Measurements from ENCODE around the gene HRK. TPM values are rescaled to one million over a fixed set of nuclear protein-coding genes. Genes with fewer than 3 reads are reported as not detected.

HRK gene
- total RNA-seq, 1 experiment from 2014 or later, result 0.04 TPM

GRCh38 chr12:116915326-116915725, 34.1 kb upstream of the HRK start:
- H3K4me3 ChIP-seq, result no peak overlapping the region
- H3K27ac ChIP-seq, result no peak overlapping the region
- H3K4me1 ChIP-seq, result no peaks in the 10 kb centered on the region
- H3K36me3 ChIP-seq, result no peaks in the 10 kb centered on the region; the same call in 1 of the 2 replicates
- H3K27me3 ChIP-seq, result no peaks in the 10 kb centered on the region
- no peak for DNase-seq
- H3K9me3 ChIP-seq (replicated peaks), result no peaks in the 10 kb centered on the region

GRCh38 chr12:116910645-116911451, 29.6 kb upstream of the HRK start, which contains the start of gene FBXW8:
FBXW8 (plus strand) TSS chr12:116910950; CDS start chr12:116911038, 88 bp downstream.
- Histone ChIP-seq H3K27me3 (no peaks in the 10 kb centered on the region), H3K4me3 (peak within 1 kb of the TSS; percentile 73), H3K36me3 (no peaks in the 10 kb centered on the region; the same call in 1 of the 2 replicates), H3K9me3 (replicated peaks) (no peaks in the 10 kb centered on the region), H3K4me1 (no peaks in the 10 kb centered on the region), H3K27ac (peak within 1 kb of the TSS; percentile 68)
- peak; percentile 90 to 92 for DNase-seq

DNA sequence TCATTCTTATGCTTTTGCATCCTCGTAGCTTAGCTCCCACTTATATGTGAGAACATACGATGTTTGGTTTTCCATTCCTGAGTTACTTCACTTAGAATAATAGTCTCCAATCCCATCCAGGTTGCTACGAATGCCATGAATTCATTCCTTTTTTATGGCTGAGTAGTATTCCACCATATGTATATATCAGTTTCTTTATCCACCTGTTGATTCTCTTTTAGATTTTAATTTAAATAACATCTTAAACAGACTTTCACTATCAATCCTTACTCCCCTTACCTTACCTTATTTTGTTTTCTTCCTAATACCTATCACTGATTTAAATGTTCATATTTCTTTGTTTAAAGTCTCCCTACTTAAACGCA, 29.0 kb upstream of the HRK start:
- Histone ChIP-seq H3K36me3 (no peaks in the 10 kb centered on the region; the same call in 1 of the 2 replicates), H3K27me3 (no peaks in the 10 kb centered on the region), H3K4me3 (peak overlapping the region; percentile 73), H3K9me3 (replicated peaks) (no peaks in the 10 kb centered on the region), H3K27ac (peak overlapping the region; percentile 68), H3K4me1 (no peaks in the 10 kb centered on the region)
- no peak for DNase-seq

DNA sequence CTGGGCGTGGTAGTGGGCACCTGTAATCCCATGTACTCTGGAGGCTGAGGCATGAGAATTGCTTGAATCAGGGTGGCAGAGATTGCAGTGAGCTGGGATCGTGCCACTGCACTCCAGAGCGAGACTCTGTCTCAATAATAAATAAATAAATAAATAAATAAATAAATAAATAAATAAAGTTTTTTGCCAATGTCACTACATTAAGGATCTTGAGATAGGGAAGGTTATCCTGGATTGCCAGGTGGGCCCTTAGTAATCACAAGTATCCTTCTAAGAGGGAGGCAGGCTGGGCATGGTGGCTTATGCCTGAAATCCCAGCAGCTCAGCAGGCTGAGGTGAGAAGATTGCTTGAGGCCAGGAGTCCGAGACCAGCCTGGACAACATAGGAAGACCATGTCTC, 25.0 kb upstream of the HRK start:
- H3K4me1 ChIP-seq, result no peaks in the 10 kb centered on the region
- no peak for DNase-seq
- H3K4me3 ChIP-seq, result no peak overlapping the region
- no peak overlapping the region for H3K27ac ChIP-seq
- no peaks in the 10 kb centered on the region for H3K36me3 ChIP-seq
- no peaks in the 10 kb centered on the region for H3K27me3 ChIP-seq
- H3K9me3 ChIP-seq (replicated peaks), result no peaks in the 10 kb centered on the region

DNA sequence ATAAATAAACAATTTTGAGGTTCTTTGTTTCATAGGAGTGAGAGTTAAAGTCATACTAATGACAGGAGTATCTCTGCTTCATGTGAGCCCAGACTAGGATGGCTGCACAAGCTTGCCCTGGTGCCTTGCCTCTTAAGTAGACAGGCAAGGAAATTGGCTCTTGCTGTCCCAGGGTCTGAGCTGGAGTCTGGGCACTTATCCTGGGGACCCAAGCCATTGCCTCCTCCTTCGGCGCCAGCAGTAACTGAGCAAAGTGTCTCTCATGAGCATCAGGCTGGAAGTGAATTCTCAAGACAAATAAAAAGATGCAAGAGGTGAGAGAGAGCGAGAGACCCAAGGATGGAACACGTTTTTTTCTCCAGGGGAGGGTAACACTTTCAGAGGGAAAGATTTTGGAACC, 22.6 kb upstream of the HRK start:
- H3K4me1 ChIP-seq, result no peaks in the 10 kb centered on the region
- H3K36me3 ChIP-seq, result no peaks in the 10 kb centered on the region
- H3K9me3 ChIP-seq (replicated peaks), result no peaks in the 10 kb centered on the region
- DNase-seq, result no peak
- H3K4me3 ChIP-seq, result no peak overlapping the region
- H3K27ac ChIP-seq, result no peak overlapping the region
- no peaks in the 10 kb centered on the region for H3K27me3 ChIP-seq

DNA sequence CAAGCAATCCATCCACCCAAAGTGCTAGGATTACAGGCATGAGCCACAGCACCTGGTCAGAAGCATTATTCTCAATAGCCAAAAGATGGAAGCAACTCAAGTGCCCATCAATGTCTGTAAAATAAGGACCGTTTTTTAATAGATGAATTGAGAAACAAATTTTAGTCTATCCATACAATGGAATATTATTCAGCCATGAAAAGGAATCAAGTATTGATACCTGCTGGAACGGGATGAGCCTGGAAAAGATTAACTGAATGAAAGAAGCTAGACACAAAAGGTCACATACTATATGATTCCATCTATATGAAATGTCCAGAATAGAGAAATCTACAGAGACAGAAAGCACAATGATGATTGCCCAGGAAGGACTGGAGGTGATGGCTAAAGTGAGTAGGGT, 20.4 kb upstream of the HRK start:
- H3K4me3 ChIP-seq, result no peak overlapping the region
- DNase-seq, result no peak
- H3K4me1 ChIP-seq, result no peaks in the 10 kb centered on the region

GRCh38 chr12:116898669-116899068, 17.4 kb upstream of the HRK start:
- Histone ChIP-seq H3K27ac (no peak overlapping the region), H3K4me1 (no peaks in the 10 kb centered on the region), H3K36me3 (no peaks in the 10 kb centered on the region), H3K9me3 (replicated peaks) (no peaks in the 10 kb centered on the region), H3K27me3 (no peaks in the 10 kb centered on the region), H3K4me3 (no peak overlapping the region)
- no peak for DNase-seq

More for the DNA sequence above, 20.4 kb upstream of the HRK start:
- Histone ChIP-seq H3K36me3 (no peaks in the 10 kb centered on the region), H3K27ac (no peak overlapping the region), H3K9me3 (replicated peaks) (no peaks in the 10 kb centered on the region), H3K27me3 (no peaks in the 10 kb centered on the region)

GRCh38 chr12:116897476-116897875, 16.2 kb upstream of the HRK start:
- no peak overlapping the region for H3K4me3 ChIP-seq
- no peaks in the 10 kb centered on the region for H3K36me3 ChIP-seq
- H3K27ac ChIP-seq, result no peak overlapping the region
- no peaks in the 10 kb centered on the region for H3K4me1 ChIP-seq
- no peaks in the 10 kb centered on the region for H3K9me3 ChIP-seq (replicated peaks)
- no peak for DNase-seq
- H3K27me3 ChIP-seq, result no peaks in the 10 kb centered on the region

DNA sequence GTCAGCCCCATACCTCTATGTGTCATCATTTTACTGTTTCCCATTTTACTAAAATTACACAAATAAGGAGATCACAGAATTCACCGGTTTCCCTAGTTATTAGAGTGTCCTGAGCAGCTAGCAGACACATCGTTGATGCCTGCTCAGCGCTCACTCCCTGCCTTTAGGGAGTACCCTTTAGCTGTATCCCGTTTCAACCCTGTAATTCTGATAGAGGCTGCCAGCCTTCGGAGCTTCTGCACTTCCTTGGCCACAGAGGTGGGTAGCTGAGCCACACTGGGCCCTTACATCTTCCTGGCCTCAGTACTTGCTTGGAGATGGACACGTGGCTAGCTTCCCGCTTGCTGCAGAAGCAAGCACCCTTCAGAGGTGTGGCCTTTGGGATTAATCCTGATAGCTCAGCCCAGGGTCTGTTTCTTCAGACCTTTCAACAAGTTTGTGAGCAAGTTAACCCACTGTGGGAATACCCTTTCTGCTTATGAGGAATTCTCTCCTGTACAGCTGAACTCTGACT, 15.2 kb upstream of the HRK start:
- no peaks in the 10 kb centered on the region for H3K27me3 ChIP-seq
- no peaks in the 10 kb centered on the region for H3K4me1 ChIP-seq
- H3K9me3 ChIP-seq (replicated peaks), result no peaks in the 10 kb centered on the region
- no peak overlapping the region for H3K27ac ChIP-seq
- no peaks in the 10 kb centered on the region for H3K36me3 ChIP-seq
- DNase-seq, result no peak
- H3K4me3 ChIP-seq, result no peak overlapping the region

GRCh38 chr12:116894913-116895312, 13.7 kb upstream of the HRK start:
- DNase-seq, result no peak
- Histone ChIP-seq H3K27ac (no peak overlapping the region), H3K4me1 (no peaks in the 10 kb centered on the region), H3K9me3 (replicated peaks) (no peaks in the 10 kb centered on the region), H3K4me3 (no peak overlapping the region), H3K36me3 (no peaks in the 10 kb centered on the region), H3K27me3 (no peaks in the 10 kb centered on the region)

DNA sequence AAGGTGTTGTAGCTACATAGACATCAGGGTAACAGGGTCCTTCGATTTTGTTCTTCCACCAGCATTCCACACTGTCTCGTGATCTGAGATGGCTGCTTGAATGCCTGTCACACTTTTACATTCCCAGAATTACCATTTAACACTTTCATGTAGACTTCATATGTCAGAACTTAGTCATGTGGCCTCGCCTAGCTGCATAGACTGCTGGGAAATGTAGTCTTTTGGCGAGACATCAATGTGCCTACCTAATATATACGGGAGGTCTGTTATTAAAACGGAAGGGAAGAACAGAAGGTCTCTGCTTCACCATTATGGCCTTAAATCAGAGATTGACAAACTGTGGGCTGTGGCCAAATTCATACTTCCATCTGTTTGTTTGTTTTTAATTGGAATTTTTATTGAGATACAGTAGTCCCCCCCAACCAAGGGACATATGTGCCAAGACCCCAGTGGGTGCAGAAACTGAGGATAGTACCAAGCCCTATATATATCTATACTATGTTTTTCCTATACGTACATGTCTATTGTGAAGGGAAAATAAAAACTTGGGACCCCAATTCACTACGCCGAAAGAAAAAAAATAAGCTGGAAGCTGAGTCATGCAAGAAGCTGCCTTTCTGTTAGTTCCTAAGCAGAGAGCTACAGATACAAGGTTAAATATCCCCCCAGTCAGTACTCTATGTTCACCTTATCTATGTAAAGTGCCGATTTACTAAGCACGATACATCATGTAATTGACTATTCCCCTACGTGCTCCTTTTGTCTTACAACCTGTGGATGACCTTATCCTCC, 11.3 kb upstream of the HRK start:
- Histone ChIP-seq H3K36me3 (no peaks in the 10 kb centered on the region), H3K9me3 (replicated peaks) (no peaks in the 10 kb centered on the region), H3K27me3 (no peaks in the 10 kb centered on the region), H3K4me3 (no peak overlapping the region), H3K4me1 (no peaks in the 10 kb centered on the region), H3K27ac (no peak overlapping the region)
- DNase-seq, result no peak

GRCh38 chr12:116891019-116891418, 9.8 kb upstream of the HRK start:
- Histone ChIP-seq H3K27me3 (no peaks in the 10 kb centered on the region), H3K4me3 (no peak overlapping the region), H3K27ac (no peak overlapping the region), H3K36me3 (no peaks in the 10 kb centered on the region), H3K4me1 (no peaks in the 10 kb centered on the region), H3K9me3 (replicated peaks) (no peaks in the 10 kb centered on the region)
- no peak for DNase-seq

DNA sequence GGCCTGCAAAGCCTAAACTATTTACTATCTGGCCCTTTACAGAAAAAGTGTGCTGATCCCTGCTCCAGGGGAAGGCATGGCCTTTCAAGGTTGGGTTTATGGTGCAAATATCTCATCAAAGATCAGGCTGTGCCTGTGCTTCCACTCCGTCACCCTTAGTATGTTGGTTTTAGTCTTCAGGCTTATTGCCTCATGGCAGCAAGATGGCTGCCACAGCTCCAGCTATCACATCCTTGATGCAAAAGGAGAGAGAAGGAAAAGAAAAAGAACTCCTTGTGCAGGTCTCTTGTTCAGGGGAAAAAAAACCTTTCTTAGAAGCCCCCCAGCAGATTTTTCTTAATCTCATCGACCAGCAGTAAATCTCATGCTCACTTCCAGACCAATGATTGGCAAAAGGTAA, 9.1 kb upstream of the HRK start:
- no peak overlapping the region for H3K27ac ChIP-seq
- no peaks in the 10 kb centered on the region for H3K9me3 ChIP-seq (replicated peaks)
- DNase-seq, result no peak
- H3K4me3 ChIP-seq, result no peak overlapping the region
- no peaks in the 10 kb centered on the region for H3K36me3 ChIP-seq
- no peaks in the 10 kb centered on the region for H3K27me3 ChIP-seq
- H3K4me1 ChIP-seq, result no peaks in the 10 kb centered on the region

DNA sequence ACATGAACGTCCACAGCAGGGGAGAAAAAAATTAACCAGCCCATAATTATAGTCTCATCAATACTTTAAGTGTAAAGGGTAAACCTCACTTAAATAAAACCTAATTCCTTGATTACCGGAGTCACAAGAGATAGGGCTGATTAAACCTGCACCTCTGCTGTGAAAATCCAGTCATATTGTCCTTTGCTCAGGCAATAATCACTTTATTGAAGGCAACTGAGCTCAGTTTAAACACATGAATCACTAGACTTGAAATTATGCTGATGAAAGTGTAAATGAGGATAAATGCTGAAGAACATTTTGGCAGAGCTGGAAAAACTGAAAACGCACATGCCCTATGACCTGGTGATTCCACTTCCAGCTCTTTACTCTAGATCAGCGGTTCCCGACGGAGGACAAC, 6.7 kb upstream of the HRK start:
- Histone ChIP-seq H3K36me3 (no peaks in the 10 kb centered on the region), H3K9me3 (replicated peaks) (no peaks in the 10 kb centered on the region), H3K4me1 (no peaks in the 10 kb centered on the region), H3K27ac (no peak overlapping the region), H3K27me3 (peaks cover 10% of the 10 kb centered on the region; the same call in 1 of the 2 replicates), H3K4me3 (no peak overlapping the region)
- no peak for DNase-seq

DNA sequence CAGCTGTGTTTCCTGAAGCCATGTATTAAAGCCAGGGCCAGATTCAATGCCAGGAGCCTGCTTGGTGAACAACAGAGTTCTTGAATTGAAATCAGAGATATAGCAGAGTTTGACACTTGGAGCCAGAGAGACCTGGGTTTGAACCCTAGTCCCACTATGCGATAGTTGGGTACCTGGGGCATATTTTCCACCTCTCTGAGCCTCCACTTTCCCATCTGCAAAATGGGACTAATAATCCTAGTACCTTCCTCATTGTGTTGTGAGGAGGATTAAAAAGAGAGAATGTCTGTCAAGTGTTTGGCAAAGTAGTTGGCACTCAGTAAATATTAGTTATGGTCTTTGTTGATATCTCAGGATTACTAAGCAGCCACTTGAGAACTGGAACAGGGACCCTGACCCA, 6.0 kb upstream of the HRK start:
- Histone ChIP-seq H3K36me3 (no peaks in the 10 kb centered on the region), H3K27me3 (peaks cover 17% of the 10 kb centered on the region; the same call in 1 of the 2 replicates), H3K4me1 (no peaks in the 10 kb centered on the region), H3K9me3 (replicated peaks) (no peaks in the 10 kb centered on the region), H3K4me3 (no peak overlapping the region), H3K27ac (no peak overlapping the region)
- peak in 1 of 2 experiments; percentile 44 for DNase-seq

Measured in SJCRH30 (cell line).